C4-2B (cell line): ENCODE data around the gene EEF1A1.
A peak's percentile ranks its signal among the peaks of the same experiment; 100 is the strongest.

Source experiments
- H3K27ac ChIP-seq: fragments of 450-650 bp; 2 replicates; pipeline ENCODE4 v1.5.1; 2017
- ZFX ChIP-seq: fragments of 450-650 bp; IDR thresholded peaks from 2 replicates; pipeline ENCODE4 v1.6.1; 2017
- TF ChIP-seq, protein P1 (sequence below): fragments of 450-650 bp; conservative IDR thresholded peaks from 2 replicates; pipeline ENCODE4 v1.5.1; 2017; ENCODE audit warnings: mild to moderate bottlenecking

The EEF1A1 gene

DNA sequence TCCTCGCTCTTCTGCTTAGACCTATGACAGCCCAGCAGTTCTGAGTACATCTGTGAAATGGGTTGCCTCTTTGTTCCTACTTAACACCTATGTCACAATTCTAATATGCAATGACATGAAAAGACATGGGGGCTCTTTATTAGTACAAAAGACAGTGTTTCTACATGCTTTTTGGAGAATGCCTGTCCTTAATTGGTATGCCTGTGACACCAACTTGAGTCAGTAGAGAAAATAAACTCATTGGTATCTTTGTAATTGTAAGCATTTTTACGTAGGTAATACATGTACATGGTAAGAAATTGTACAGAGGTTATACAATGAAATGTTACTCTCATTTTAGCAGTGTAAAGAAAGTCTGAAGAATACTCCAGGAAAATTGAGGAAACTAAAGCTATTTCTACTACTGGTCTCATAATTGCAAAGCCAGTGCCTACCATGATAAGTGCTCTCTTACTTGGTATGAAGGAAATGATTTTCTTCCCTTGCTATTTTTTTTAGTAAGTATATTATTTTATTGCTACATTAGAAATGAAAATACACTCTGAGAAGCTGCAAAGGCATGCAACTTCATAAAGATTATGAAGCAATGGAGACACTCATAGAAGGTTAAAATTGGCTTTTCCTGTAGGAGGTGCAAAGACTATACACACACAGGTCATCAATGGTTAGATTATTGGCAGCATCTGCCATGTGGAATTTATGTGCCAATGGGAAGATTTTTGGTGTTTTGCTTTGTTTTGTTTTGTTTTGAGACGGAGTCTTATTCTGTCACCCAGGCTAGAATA is 4.9 kb upstream of the EEF1A1 start:
- TF ChIP-seq, protein P1, sequence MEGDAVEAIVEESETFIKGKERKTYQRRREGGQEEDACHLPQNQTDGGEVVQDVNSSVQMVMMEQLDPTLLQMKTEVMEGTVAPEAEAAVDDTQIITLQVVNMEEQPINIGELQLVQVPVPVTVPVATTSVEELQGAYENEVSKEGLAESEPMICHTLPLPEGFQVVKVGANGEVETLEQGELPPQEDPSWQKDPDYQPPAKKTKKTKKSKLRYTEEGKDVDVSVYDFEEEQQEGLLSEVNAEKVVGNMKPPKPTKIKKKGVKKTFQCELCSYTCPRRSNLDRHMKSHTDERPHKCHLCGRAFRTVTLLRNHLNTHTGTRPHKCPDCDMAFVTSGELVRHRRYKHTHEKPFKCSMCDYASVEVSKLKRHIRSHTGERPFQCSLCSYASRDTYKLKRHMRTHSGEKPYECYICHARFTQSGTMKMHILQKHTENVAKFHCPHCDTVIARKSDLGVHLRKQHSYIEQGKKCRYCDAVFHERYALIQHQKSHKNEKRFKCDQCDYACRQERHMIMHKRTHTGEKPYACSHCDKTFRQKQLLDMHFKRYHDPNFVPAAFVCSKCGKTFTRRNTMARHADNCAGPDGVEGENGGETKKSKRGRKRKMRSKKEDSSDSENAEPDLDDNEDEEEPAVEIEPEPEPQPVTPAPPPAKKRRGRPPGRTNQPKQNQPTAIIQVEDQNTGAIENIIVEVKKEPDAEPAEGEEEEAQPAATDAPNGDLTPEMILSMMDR = no peak
- no peak overlapping the region for H3K27ac ChIP-seq

DNA sequence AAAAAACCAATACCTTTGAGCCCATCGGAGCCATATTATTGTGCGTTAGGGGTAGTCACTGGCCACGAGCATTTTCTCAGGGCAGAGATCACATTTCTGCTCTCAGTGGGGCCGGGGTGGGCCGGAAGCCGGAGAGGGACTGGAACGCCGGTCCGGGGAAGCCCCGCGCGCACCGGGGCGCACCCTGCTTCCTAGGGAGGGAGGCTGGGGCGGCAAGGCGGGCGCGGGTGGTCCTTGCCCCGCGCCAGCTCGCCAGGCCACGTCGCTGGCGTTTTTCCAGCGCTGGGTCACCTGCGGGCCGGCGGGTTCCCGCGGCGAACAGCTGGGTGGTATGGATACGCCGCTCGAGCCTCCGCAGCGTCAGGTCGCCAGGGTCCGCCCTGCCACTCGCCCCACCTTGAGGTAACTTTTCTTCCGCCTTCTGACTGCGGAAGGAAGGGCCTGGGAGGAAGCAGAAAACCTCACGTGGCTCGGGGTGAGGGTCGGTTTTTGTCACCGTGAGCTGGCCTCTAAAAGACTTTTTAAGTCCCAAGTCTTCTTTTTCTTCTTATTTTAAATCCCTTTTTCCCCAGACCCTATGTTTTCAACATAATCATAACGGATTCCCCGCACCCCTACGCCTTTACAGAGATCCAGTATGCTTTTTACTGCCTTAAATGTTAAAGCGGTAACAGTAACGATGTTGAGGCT is 2.7 kb upstream of the EEF1A1 start:
- H3K27ac ChIP-seq = peak overlapping the region; percentile 90
- TF ChIP-seq ZFX = peak; percentile 42; the same call in 1 of the 2 replicates
- TF ChIP-seq, protein P1 = no peak

DNA sequence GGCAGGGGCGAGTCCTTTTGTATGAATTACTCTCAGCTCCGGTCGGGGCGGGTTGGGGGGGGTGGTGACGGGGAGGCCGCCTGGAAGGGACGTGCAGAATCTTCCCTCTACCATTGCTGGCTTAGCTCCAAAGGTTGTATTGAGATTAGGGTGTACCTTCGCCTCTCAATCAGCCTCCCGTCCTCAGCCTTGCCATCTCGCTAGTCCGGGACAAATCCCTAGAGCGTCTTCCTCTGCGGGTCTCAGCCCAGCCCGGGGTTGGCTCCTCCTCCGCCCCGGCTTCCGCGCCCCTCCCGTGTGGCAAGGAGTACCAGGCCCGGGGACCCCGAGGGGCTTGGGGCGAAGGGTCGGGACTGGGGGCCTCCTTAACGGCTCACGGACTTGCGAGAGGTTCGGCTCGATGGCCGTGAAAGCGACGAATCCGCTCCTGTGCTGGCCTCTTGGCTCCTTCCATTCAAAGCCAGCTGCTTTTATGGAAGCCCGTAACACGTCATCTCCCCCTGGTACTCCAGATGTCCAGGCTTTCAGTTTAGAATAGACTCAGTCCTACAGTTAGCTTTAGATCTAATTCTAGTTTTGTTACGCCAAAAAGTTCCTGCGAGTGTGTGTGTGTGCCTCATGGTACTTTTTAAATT is 636 bp upstream of the EEF1A1 start:
- H3K27ac ChIP-seq = peak overlapping the region; percentile 100
- TF ChIP-seq, protein P1 = no peak
- TF ChIP-seq ZFX = no peak

DNA sequence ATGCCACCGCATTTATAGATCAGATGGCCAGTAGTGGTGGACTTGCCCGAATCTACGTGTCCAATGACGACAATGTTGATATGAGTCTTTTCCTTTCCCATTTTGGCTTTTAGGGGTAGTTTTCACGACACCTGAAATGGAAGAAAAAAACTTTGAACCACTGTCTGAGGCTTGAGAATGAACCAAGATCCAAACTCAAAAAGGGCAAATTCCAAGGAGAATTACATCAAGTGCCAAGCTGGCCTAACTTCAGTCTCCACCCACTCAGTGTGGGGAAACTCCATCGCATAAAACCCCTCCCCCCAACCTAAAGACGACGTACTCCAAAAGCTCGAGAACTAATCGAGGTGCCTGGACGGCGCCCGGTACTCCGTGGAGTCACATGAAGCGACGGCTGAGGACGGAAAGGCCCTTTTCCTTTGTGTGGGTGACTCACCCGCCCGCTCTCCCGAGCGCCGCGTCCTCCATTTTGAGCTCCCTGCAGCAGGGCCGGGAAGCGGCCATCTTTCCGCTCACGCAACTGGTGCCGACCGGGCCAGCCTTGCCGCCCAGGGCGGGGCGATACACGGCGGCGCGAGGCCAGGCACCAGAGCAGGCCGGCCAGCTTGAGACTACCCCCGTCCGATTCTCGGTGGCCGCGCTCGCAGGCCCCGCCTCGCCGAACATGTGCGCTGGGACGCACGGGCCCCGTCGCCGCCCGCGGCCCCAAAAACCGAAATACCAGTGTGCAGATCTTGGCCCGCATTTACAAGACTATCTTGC is 725 bp downstream of the EEF1A1 start:
- H3K27ac ChIP-seq = peak overlapping the region; percentile 100
- TF ChIP-seq ZFX = no peak
- TF ChIP-seq, protein P1 = no peak

DNA sequence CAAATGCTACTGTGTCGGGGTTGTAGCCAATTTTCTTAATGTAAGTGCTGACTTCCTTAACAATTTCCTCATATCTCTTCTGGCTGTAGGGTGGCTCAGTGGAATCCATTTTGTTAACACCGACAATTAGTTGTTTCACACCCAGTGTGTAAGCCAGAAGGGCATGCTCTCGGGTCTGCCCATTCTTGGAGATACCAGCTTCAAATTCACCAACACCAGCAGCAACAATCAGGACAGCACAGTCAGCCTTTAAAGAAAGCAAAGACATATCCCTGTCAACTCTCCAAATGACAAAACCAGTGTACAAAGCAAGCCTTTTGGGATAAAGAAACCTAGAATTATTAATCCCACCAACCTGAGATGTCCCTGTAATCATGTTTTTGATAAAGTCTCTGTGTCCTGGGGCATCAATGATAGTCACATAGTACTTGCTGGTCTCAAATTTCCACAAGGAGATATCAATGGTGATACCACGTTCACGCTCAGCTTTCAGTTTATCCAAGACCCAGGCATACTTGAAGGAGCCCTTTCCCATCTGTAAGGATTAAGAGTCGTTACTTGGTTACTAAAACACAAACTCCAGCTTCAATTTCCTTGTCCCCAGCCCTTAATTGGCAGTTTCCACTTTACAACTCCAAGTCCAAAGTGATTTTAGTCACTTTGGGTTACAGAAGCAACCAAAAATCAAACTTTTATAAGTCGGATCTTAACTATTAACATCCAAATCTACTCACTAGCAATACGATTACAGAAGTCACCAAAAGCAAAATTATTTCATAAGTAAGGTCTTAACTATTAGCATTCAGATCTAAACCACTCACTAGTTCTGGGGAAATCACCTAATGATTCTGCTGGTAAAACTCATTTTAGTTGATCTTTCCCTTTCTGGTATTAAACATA is 1.6 kb downstream of the EEF1A1 start:
- H3K27ac ChIP-seq = peak overlapping the region; percentile 100

DNA sequence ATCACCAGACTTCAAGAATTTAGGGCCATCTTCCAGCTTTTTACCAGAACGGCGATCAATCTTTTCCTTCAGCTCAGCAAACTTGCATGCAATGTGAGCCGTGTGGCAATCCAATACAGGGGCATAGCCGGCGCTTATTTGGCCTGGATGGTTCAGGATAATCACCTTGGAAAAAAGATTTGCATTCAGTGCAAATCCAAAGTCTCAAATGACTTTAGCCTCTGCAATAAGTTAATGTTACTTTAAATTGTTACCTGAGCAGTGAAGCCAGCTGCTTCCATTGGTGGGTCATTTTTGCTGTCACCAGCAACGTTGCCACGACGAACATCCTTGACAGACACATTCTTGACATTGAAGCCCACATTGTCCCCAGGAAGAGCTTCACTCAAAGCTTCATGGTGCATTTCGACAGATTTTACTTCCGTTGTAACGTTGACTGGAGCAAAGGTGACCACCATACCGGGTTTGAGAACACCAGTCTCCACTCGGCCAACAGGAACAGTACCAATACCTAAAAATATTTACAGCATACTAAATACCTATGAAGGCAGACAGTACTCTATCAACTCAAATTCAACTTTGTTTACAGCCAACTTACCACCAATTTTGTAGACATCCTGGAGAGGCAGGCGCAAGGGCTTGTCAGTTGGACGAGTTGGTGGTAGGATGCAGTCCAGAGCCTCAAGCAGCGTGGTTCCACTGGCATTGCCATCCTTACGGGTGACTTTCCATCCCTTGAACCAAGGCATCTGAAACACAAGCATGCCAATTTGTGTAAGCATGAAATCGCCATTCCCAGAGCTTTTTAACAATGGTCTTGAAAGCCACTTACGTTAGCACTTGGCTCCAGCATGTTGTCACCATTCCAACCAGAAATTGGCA is 2.5 kb downstream of the EEF1A1 start:
- peak overlapping the region; percentile 100 for H3K27ac ChIP-seq
